T-helper 2 cell treated with Interferon-gamma antibody and Interleukin-4, amounts not matched to agents 5 μg/mL and 100 μg/mL, for 36 hours (primary cell): ENCODE data around the gene TMPRSS11A.

Experiments used
- DNase-seq: peaks from one replicate; pipeline ENCODE4 v3.0.0; 2021; ENCODE audit warnings: low spot score
- H3K27ac Mint-ChIP-seq: one replicate; pipeline ENCODE4 v1.8.0; 2021; ENCODE audit warnings: mild to moderate bottlenecking, mixed read lengths
- H3K27me3 Mint-ChIP-seq: one replicate; pipeline ENCODE4 v1.8.0; 2021; ENCODE audit warnings: low read depth, mixed read lengths
- H3K36me3 Mint-ChIP-seq: one replicate; pipeline ENCODE4 v1.8.0; 2021; ENCODE audit warnings: low read depth, mixed read lengths
- H3K4me1 Mint-ChIP-seq: one replicate; pipeline ENCODE4 v1.8.0; 2021; ENCODE audit warnings: low read depth, mixed read lengths
- H3K4me3 Mint-ChIP-seq: one replicate; pipeline ENCODE4 v1.8.0; 2022; ENCODE audit warnings: mild to moderate bottlenecking, moderate library complexity, mixed read lengths
- H3K9me3 Mint-ChIP-seq: one replicate; pipeline ENCODE4 v1.8.0; 2021; ENCODE audit warnings: mixed read lengths

Gene TMPRSS11A

GRCh38 chr4:67933038-67933437 is 30.3 kb downstream of the TMPRSS11A start:
- Mint-ChIP-seq H3K4me1 (no peaks in the 10 kb centered on the region), H3K27me3 (peaks cover 3% of the 10 kb centered on the region)

GRCh38 chr4:67931256-67931655 is 32.0 kb downstream of the TMPRSS11A start:
- Mint-ChIP-seq H3K4me3 (no peak overlapping the region), H3K27me3 (peaks cover 2% of the 10 kb centered on the region), H3K9me3 (no peaks in the 10 kb centered on the region), H3K4me1 (no peaks in the 10 kb centered on the region), H3K36me3 (no peaks in the 10 kb centered on the region), H3K27ac (no peak overlapping the region)
- DNase-seq: no peak

More at GRCh38 chr4:67933038-67933437, 30.3 kb downstream of the TMPRSS11A start:
- DNase-seq: no peak
- H3K4me3 Mint-ChIP-seq: no peak overlapping the region
- no peaks in the 10 kb centered on the region for H3K36me3 Mint-ChIP-seq
- no peaks in the 10 kb centered on the region for H3K9me3 Mint-ChIP-seq
- no peak overlapping the region for H3K27ac Mint-ChIP-seq

- H3K27ac Mint-ChIP-seq: no peak overlapping the region
- no peak for DNase-seq
- no peaks in the 10 kb centered on the region for H3K4me1 Mint-ChIP-seq
- no peak overlapping the region for H3K4me3 Mint-ChIP-seq
- H3K27me3 Mint-ChIP-seq: peaks cover 2% of the 10 kb centered on the region
- no peaks in the 10 kb centered on the region for H3K9me3 Mint-ChIP-seq
- no peaks in the 10 kb centered on the region for H3K36me3 Mint-ChIP-seq
Observed at GRCh38 chr4:67929426-67929825, 33.9 kb downstream of the TMPRSS11A start.

GRCh38 chr4:67928546-67928945 is 34.7 kb downstream of the TMPRSS11A start:
- DNase-seq: no peak
- H3K36me3 Mint-ChIP-seq: no peaks in the 10 kb centered on the region
- H3K27ac Mint-ChIP-seq: no peak overlapping the region
- H3K9me3 Mint-ChIP-seq: no peaks in the 10 kb centered on the region
- H3K4me3 Mint-ChIP-seq: no peak overlapping the region
- peaks cover 2% of the 10 kb centered on the region for H3K27me3 Mint-ChIP-seq
- no peaks in the 10 kb centered on the region for H3K4me1 Mint-ChIP-seq

GRCh38 chr4:67927251-67927650 is 36.0 kb downstream of the TMPRSS11A start:
- Mint-ChIP-seq H3K4me3 (no peak overlapping the region), H3K4me1 (no peaks in the 10 kb centered on the region)
- no peak for DNase-seq

GRCh38 chr4:67926485-67926884 is 36.8 kb downstream of the TMPRSS11A start:
- Mint-ChIP-seq H3K4me3 (no peak overlapping the region), H3K36me3 (no peaks in the 10 kb centered on the region), H3K9me3 (no peaks in the 10 kb centered on the region), H3K4me1 (no peaks in the 10 kb centered on the region), H3K27me3 (peaks cover 2% of the 10 kb centered on the region), H3K27ac (no peak overlapping the region)
- DNase-seq: no peak

More at GRCh38 chr4:67927251-67927650, 36.0 kb downstream of the TMPRSS11A start:
- H3K27ac Mint-ChIP-seq: no peak overlapping the region
- peaks cover 2% of the 10 kb centered on the region for H3K27me3 Mint-ChIP-seq
- no peaks in the 10 kb centered on the region for H3K9me3 Mint-ChIP-seq
- no peaks in the 10 kb centered on the region for H3K36me3 Mint-ChIP-seq

GRCh38 chr4:67922697-67923096 is 40.6 kb downstream of the TMPRSS11A start:
- Mint-ChIP-seq H3K4me1 (no peaks in the 10 kb centered on the region), H3K27ac (no peak overlapping the region), H3K27me3 (peaks cover 2% of the 10 kb centered on the region), H3K4me3 (no peak overlapping the region), H3K9me3 (no peaks in the 10 kb centered on the region), H3K36me3 (no peaks in the 10 kb centered on the region)
- DNase-seq: no peak

- Mint-ChIP-seq H3K9me3 (no peaks in the 10 kb centered on the region), H3K4me1 (no peaks in the 10 kb centered on the region), H3K36me3 (no peaks in the 10 kb centered on the region), H3K4me3 (no peak overlapping the region), H3K27ac (no peak overlapping the region), H3K27me3 (peaks cover 3% of the 10 kb centered on the region)
- DNase-seq: no peak
Observed at GRCh38 chr4:67918428-67918827, 44.9 kb downstream of the TMPRSS11A start.

- Mint-ChIP-seq H3K4me1 (no peaks in the 10 kb centered on the region), H3K27ac (no peak overlapping the region), H3K36me3 (no peaks in the 10 kb centered on the region), H3K27me3 (peaks cover 11% of the 10 kb centered on the region), H3K9me3 (no peaks in the 10 kb centered on the region), H3K4me3 (no peak overlapping the region)
- no peak for DNase-seq
Observed at GRCh38 chr4:67915400-67915966, 47.8 kb downstream of the TMPRSS11A start.

GRCh38 chr4:67912080-67912479 is 51.2 kb downstream of the TMPRSS11A start:
- Mint-ChIP-seq H3K36me3 (no peaks in the 10 kb centered on the region), H3K4me1 (no peaks in the 10 kb centered on the region), H3K9me3 (no peaks in the 10 kb centered on the region), H3K27ac (no peak overlapping the region), H3K4me3 (no peak overlapping the region), H3K27me3 (peaks cover 14% of the 10 kb centered on the region)
- DNase-seq: no peak

GRCh38 chr4:67911638-67912037 is 51.7 kb downstream of the TMPRSS11A start:
- H3K4me3 Mint-ChIP-seq: no peak overlapping the region
- peaks cover 14% of the 10 kb centered on the region for H3K27me3 Mint-ChIP-seq
- DNase-seq: no peak
- no peak overlapping the region for H3K27ac Mint-ChIP-seq
- no peaks in the 10 kb centered on the region for H3K4me1 Mint-ChIP-seq
- H3K9me3 Mint-ChIP-seq: no peaks in the 10 kb centered on the region
- H3K36me3 Mint-ChIP-seq: no peaks in the 10 kb centered on the region

GRCh38 chr4:67911141-67911540 is 52.2 kb downstream of the TMPRSS11A start:
- Mint-ChIP-seq H3K9me3 (no peaks in the 10 kb centered on the region), H3K27me3 (peaks cover 14% of the 10 kb centered on the region), H3K27ac (no peak overlapping the region), H3K4me1 (no peaks in the 10 kb centered on the region), H3K4me3 (no peak overlapping the region), H3K36me3 (no peaks in the 10 kb centered on the region)
- no peak for DNase-seq

GRCh38 chr4:67910585-67910905 is 52.7 kb downstream of the TMPRSS11A start:
- Mint-ChIP-seq H3K4me3 (no peak overlapping the region), H3K9me3 (no peaks in the 10 kb centered on the region), H3K4me1 (no peaks in the 10 kb centered on the region), H3K36me3 (no peaks in the 10 kb centered on the region), H3K27ac (no peak overlapping the region), H3K27me3 (peaks cover 15% of the 10 kb centered on the region)
- DNase-seq: no peak

- H3K36me3 Mint-ChIP-seq: no peaks in the 10 kb centered on the region
- no peak overlapping the region for H3K4me3 Mint-ChIP-seq
- no peak for DNase-seq
- no peak overlapping the region for H3K27ac Mint-ChIP-seq
- H3K27me3 Mint-ChIP-seq: peaks cover 18% of the 10 kb centered on the region
- H3K9me3 Mint-ChIP-seq: no peaks in the 10 kb centered on the region
- no peaks in the 10 kb centered on the region for H3K4me1 Mint-ChIP-seq
Observed at GRCh38 chr4:67909905-67910584, 53.2 kb downstream of the TMPRSS11A start.

- Mint-ChIP-seq H3K4me1 (no peaks in the 10 kb centered on the region), H3K4me3 (no peak overlapping the region), H3K27me3 (peaks cover 16% of the 10 kb centered on the region), H3K27ac (no peak overlapping the region), H3K9me3 (no peaks in the 10 kb centered on the region), H3K36me3 (no peaks in the 10 kb centered on the region)
- DNase-seq: no peak
Observed at GRCh38 chr4:67907650-67908049, 55.6 kb downstream of the TMPRSS11A start.
